Measurements from ENCODE around the gene IQCM.

Gene IQCM

GRCh38 chr4:149815743-149816142, at the start of gene IQCM:
TSS of gene IQCM (minus strand) at chr4:149815843. CDS start at chr4:149742691, 73,152 bp downstream.
- DNase-seq: no peak

GRCh38 chr4:149857446-149857845, 41.8 kb upstream of the IQCM start:
- no peak for DNase-seq

- DNase-seq: no peak
Measured at GRCh38 chr4:149845743-149846142, 30.1 kb upstream of the IQCM start.

- DNase-seq: no peak
Measured at GRCh38 chr4:149841686-149842085, 26.0 kb upstream of the IQCM start.

- DNase-seq: no peak
Measured at GRCh38 chr4:149838036-149838435, 22.4 kb upstream of the IQCM start.

- no peak for DNase-seq
Measured at GRCh38 chr4:149836546-149836945, 20.9 kb upstream of the IQCM start.

- DNase-seq: no peak
Measured at GRCh38 chr4:149835280-149835679, 19.6 kb upstream of the IQCM start.

- no peak for DNase-seq
Measured at GRCh38 chr4:149831656-149832208, 16.1 kb upstream of the IQCM start.

- no peak for DNase-seq
Measured at GRCh38 chr4:149830823-149831222, 15.2 kb upstream of the IQCM start.

GRCh38 chr4:149825336-149825735, 9.7 kb upstream of the IQCM start:
- no peak for DNase-seq

- DNase-seq: no peak
Measured at GRCh38 chr4:149823769-149824221, 8.2 kb upstream of the IQCM start.

- no peak for DNase-seq
Measured at GRCh38 chr4:149801416-149801815, 14.2 kb downstream of the IQCM start.

GRCh38 chr4:149799546-149799945, 16.1 kb downstream of the IQCM start:
- no peak for DNase-seq

- DNase-seq: no peak
Measured at GRCh38 chr4:149796381-149796780, 19.3 kb downstream of the IQCM start.

GRCh38 chr4:149795256-149795655, 20.4 kb downstream of the IQCM start:
- DNase-seq: no peak

- no peak for DNase-seq
Measured at GRCh38 chr4:149794352-149794751, 21.3 kb downstream of the IQCM start.

- no peak for DNase-seq
Measured at GRCh38 chr4:149793459-149793858, 22.2 kb downstream of the IQCM start.

GRCh38 chr4:149791851-149792250, 23.8 kb downstream of the IQCM start:
- no peak for DNase-seq

- DNase-seq: no peak
Measured at GRCh38 chr4:149790172-149790907, 25.3 kb downstream of the IQCM start.

- no peak for DNase-seq
Measured at GRCh38 chr4:149788300-149788699, 27.3 kb downstream of the IQCM start.

GRCh38 chr4:149785696-149786431, 29.8 kb downstream of the IQCM start:
- no peak for DNase-seq

GRCh38 chr4:149784018-149784417, 31.6 kb downstream of the IQCM start:
- DNase-seq: no peak

GRCh38 chr4:149781150-149781549, 34.5 kb downstream of the IQCM start:
- no peak for DNase-seq

GRCh38 chr4:149768477-149768876, 47.2 kb downstream of the IQCM start:
- no peak for DNase-seq

Measured in cerebellar nuclear complex (tissue), 1 donor.